Measurements from ENCODE around the gene OLFM2. TPM values are rescaled to one million over a fixed set of nuclear protein-coding genes. Genes with fewer than 3 reads are reported as not detected.

Gene OLFM2
- total RNA-seq, 1 donor from 2014 or later = 55.0 TPM

- Mint-ChIP-seq H3K4me3 (ENCODE audit: low read depth) (no peak overlapping the region), H3K27ac (no peak overlapping the region), H3K4me1 (ENCODE audit: low read depth) (peaks cover 5% of the 10 kb centered on the region), H3K27me3 (no peaks in the 10 kb centered on the region), H3K36me3 (ENCODE audit: insufficient read depth) (peaks cover 1% of the 10 kb centered on the region), H3K9me3 (ENCODE audit: low read depth) (no peaks in the 10 kb centered on the region)
- no peak for TF ChIP-seq CTCF (IDR thresholded peaks at IDR 0.05; ENCODE audit: unreplicated experiment)
- DNase-seq (ENCODE audit: low spot score, unreplicated experiment) = no peak
Observed at GRCh38 chr19:9883764-9884163, 52.6 kb downstream of the OLFM2 start.

DNA sequence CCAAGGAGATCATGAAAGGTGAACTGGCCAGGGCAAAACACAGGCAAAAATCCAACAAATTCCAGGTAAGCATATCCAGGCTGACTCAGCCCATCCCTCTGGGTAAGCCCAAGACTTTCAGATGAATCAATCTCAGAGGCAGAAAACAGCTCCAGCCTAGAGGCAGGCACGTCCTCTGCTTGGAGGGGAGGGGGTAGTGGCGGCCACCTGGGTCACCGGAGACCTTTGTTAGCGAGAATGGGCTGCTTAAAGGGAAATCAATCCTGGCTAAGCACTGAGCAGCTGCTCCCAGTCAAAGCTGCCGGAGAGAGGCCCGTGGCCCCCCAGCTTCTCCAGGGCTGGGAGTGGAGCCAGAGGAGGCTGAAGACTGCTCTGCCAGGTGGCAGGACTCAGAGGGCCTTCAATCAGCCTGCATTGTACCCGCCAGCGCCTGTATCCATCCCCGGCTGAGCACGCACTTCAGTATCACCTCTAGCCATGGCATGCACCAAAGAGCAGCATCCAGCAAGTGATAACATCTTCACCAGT is 53.0 kb downstream of the OLFM2 start:
- Mint-ChIP-seq H3K36me3 (ENCODE audit: insufficient read depth) (no peaks in the 10 kb centered on the region), H3K4me1 (ENCODE audit: low read depth) (peaks cover 5% of the 10 kb centered on the region), H3K27ac (no peak overlapping the region), H3K27me3 (no peaks in the 10 kb centered on the region), H3K4me3 (ENCODE audit: low read depth) (no peak overlapping the region), H3K9me3 (ENCODE audit: low read depth) (no peaks in the 10 kb centered on the region)
- no peak for TF ChIP-seq CTCF (IDR thresholded peaks at IDR 0.05; ENCODE audit: unreplicated experiment)
- DNase-seq (ENCODE audit: low spot score, unreplicated experiment) = peak; percentile 17

GRCh38 chr19:9881720-9882119 is 54.6 kb downstream of the OLFM2 start:
- Mint-ChIP-seq H3K9me3 (ENCODE audit: low read depth) (no peaks in the 10 kb centered on the region), H3K27me3 (no peaks in the 10 kb centered on the region), H3K36me3 (ENCODE audit: insufficient read depth) (no peaks in the 10 kb centered on the region), H3K4me3 (ENCODE audit: low read depth) (no peak overlapping the region), H3K27ac (no peak overlapping the region), H3K4me1 (ENCODE audit: low read depth) (peaks cover 5% of the 10 kb centered on the region)
- no peak for DNase-seq (ENCODE audit: low spot score, unreplicated experiment)
- no peak for TF ChIP-seq CTCF (IDR thresholded peaks at IDR 0.05; ENCODE audit: unreplicated experiment)

GRCh38 chr19:9878511-9879196 is 57.7 kb downstream of the OLFM2 start:
- TF ChIP-seq CTCF (IDR thresholded peaks at IDR 0.05; ENCODE audit: unreplicated experiment) = no peak

DNA sequence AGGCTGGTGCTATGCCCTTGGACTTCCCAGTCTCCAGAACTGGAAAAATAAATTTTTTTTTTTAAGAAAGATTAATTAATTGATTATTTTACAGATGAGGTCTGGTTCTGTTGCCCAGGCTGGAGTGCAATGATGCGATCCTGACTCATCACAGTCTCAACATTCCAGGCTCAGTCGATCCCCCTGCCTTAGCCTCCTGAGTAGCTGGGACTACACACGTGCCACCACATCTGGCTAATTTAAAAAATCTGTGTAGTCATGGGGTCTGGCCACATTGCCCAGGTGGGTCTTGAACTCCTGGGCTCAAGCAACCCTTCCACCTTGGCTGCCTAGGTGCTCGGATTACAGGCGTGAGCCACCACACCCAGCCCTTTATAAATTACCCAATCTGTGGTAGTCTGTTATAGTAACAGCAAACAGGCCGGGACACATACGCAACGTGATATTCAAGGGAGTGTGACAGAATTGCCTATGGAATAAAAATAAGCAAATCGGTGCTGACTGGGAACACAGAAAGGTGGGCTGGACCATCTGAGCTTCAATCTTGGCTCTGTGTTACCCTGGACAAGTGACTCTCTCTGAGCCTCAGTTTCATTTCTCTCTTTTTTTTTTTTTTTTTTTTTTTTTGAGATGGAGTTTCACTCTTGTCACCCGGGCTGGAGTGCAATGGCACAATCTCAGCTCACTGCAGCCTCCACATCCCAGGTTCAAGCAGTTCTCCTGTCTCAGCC is 58.4 kb downstream of the OLFM2 start:
- H3K4me3 Mint-ChIP-seq (ENCODE audit: low read depth) = no peak overlapping the region
- H3K27me3 Mint-ChIP-seq = peaks cover 8% of the 10 kb centered on the region
- TF ChIP-seq CTCF (IDR thresholded peaks at IDR 0.05; ENCODE audit: unreplicated experiment) = no peak
- H3K36me3 Mint-ChIP-seq (ENCODE audit: insufficient read depth) = peaks cover 1% of the 10 kb centered on the region
- H3K9me3 Mint-ChIP-seq (ENCODE audit: low read depth) = no peaks in the 10 kb centered on the region
- peaks cover 2% of the 10 kb centered on the region for H3K4me1 Mint-ChIP-seq (ENCODE audit: low read depth)
- no peak overlapping the region for H3K27ac Mint-ChIP-seq
- DNase-seq (ENCODE audit: low spot score, unreplicated experiment) = no peak

More at GRCh38 chr19:9878511-9879196, 57.7 kb downstream of the OLFM2 start:
- H3K4me1 Mint-ChIP-seq (ENCODE audit: low read depth) = peaks cover 5% of the 10 kb centered on the region
- no peak overlapping the region for H3K27ac Mint-ChIP-seq
- H3K9me3 Mint-ChIP-seq (ENCODE audit: low read depth) = no peaks in the 10 kb centered on the region
- no peak overlapping the region for H3K4me3 Mint-ChIP-seq (ENCODE audit: low read depth)
- H3K27me3 Mint-ChIP-seq = peaks cover 8% of the 10 kb centered on the region
- H3K36me3 Mint-ChIP-seq (ENCODE audit: insufficient read depth) = peaks cover 1% of the 10 kb centered on the region
- no peak for DNase-seq (ENCODE audit: low spot score, unreplicated experiment)

All from progenitor cell of endocrine pancreas (in vitro differentiated cells).